CD4-positive, alpha-beta T cell treated with Interleukin-15 for 4 hours (primary cell): ENCODE results near the gene OR2H2.

ENCODE experiments used
- DNase-seq: peaks from one replicate; pipeline ENCODE4 v3.0.0-alpha.2; 2020; ENCODE audit warnings: low spot score

The OR2H2 gene

DNA sequence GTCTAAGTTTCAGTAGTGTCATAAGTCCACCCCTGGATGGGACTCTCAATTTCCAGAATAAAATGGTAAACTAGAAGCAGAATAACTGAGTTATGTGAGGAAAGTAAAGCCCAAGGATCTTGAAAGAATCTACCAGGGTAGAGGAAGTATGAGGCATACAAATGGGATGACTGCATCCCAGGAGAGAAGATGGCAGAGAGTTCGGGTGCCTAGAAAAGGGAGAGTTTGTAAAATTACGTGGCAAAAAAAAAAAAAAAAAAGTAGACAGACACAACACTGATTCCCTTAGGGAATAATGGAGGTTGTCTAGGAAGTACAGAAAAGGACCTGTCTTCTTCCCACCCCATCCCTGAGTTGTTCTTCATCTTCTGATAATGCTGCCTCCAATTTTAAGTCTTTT is 44.6 kb downstream of the OR2H2 start:
- DNase-seq = no peak

GRCh38 chr6:29630315-29630714 is 45.4 kb downstream of the OR2H2 start:
- DNase-seq = no peak

DNA sequence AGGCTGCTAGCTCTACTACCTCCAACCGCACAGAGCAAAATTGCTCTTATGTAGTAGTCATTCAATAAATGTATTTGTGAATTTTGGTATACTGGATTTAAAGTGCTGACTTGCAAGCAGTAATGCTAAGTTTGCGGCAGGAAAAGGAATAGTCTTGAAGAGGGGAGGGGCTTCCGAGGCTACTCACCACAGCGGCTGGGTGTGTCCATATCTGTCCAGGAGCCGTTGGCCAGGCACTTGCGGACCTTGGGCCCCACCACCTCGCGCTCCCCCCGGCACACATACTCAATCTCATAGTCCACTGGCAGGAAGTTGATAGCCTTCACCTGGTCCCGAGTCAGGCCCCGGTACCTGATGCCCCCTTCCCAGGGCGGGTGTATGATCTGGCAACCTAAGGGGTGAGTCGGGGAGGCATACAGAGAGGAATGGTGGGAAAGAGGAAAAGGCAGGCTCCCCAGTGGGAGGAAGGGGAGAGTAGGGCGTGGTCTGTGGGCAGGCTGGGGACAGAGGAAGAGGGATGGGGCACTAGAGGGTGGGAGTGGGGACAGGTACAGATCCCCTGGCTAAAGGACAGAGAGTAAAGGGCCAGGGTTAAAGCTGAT is 46.4 kb downstream of the OR2H2 start:
- no peak for DNase-seq

GRCh38 chr6:29631860-29632731 is 47.2 kb downstream of the OR2H2 start:
- peak; percentile 59 for DNase-seq

DNA sequence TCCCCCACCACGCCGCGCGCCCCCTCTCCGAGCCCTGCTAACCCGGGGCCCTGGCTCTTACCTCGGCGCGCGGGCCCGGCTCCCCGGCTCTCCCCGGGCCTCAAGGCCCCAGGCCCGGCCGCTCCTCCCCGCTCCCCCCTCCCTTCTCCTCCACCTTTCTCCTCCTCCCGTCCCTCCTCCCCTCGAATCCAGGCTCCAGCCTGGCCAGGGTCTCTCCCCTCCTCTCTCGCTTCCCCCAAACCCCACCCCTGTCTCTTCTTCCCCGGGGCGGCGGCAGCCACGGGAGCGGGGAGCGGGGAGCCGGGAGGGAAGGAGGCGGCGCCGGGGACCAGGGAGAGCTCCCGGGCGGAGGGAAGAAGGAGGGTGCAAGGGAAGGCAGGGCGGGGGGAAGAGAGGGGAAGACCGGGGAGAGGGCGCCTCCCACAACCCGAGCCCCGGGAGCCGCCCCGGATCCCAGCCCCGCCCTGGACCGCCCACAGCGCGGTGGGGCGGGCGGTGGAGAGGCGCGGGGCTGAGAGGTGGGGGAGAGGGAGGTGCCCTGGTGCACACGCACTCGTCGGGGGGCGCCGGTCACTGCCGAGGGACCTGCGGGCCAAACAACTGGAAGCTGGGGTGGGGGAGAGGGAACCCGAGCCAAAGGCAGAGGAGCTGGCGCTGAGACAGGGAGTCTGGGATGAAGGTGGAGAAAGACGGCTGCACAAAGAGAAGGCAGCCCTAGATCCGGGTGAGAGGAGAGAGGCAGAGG is 48.0 kb downstream of the OR2H2 start, which contains the start of gene GABBR1:
TSS of gene GABBR1 (minus strand) at position 395 of the 745 bp plus-strand sequence. CDS start 798 bp downstream, outside the sequence.
- DNase-seq = peak; percentile 67

DNA sequence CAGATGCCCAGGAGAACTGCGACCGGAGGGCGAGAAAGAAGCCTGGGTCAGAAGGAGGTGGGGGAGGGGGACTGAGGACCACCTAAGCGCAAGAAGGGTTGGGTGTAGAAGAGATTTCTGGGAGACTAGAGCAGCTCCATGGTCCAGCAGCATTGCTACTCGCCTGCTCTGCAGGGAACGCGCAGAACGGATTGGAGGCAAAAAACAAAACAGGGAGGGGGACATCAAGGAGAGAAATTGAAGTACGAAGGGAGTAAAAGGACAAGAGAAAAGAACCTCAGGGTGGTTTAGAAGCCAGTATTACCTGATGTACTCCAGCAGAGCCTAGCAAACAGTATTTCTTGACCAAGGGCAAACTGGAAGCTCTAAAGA is 48.6 kb downstream of the OR2H2 start:
- no peak for DNase-seq

GRCh38 chr6:29637247-29637646 is 52.3 kb downstream of the OR2H2 start:
- no peak for DNase-seq
